Measurements from ENCODE around the gene RANBP10.
A peak's percentile ranks its signal among the peaks of the same experiment; 100 is the strongest.

Gene RANBP10

GRCh38 chr16:67811899-67812298 lies 5.5 kb upstream of the RANBP10 start:
- TF ChIP-seq, protein P1, sequence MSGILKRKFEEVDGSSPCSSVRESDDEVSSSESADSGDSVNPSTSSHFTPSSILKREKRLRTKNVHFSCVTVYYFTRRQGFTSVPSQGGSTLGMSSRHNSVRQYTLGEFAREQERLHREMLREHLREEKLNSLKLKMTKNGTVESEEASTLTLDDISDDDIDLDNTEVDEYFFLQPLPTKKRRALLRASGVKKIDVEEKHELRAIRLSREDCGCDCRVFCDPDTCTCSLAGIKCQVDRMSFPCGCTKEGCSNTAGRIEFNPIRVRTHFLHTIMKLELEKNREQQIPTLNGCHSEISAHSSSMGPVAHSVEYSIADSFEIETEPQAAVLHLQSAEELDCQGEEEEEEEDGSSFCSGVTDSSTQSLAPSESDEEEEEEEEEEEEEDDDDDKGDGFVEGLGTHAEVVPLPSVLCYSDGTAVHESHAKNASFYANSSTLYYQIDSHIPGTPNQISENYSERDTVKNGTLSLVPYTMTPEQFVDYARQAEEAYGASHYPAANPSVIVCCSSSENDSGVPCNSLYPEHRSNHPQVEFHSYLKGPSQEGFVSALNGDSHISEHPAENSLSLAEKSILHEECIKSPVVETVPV (CRISPR knock-in tag; IDR thresholded peaks at IDR 0.05), result no peak
- TF ChIP-seq ZNF70 (CRISPR knock-in tag; IDR thresholded peaks at IDR 0.05), result no peak
- no peak for TF ChIP-seq ZFP30 (CRISPR knock-in tag; IDR thresholded peaks at IDR 0.05)
- TF ChIP-seq ARNTL (CRISPR knock-in tag; IDR thresholded peaks at IDR 0.05; ENCODE audit: borderline replicate concordance, low read depth), result no peak
- TF ChIP-seq ISL1 (CRISPR knock-in tag; IDR thresholded peaks at IDR 0.05), result no peak
- TF ChIP-seq PPARA (CRISPR knock-in tag; IDR thresholded peaks at IDR 0.05; ENCODE audit: borderline replicate concordance), result no peak
- no peak for TF ChIP-seq ZFP3 (CRISPR knock-in tag; IDR thresholded peaks at IDR 0.05)
- TF ChIP-seq PATZ1 (CRISPR knock-in tag; IDR thresholded peaks at IDR 0.05; ENCODE audit: borderline replicate concordance), result no peak
- no peak for TF ChIP-seq TSHZ2 (CRISPR knock-in tag; IDR thresholded peaks at IDR 0.05)
- TF ChIP-seq ZC3H10 (CRISPR knock-in tag; IDR thresholded peaks at IDR 0.05), result no peak
- TF ChIP-seq ESRRG (CRISPR knock-in tag; IDR thresholded peaks at IDR 0.05), result no peak
- TF ChIP-seq, protein P2, sequence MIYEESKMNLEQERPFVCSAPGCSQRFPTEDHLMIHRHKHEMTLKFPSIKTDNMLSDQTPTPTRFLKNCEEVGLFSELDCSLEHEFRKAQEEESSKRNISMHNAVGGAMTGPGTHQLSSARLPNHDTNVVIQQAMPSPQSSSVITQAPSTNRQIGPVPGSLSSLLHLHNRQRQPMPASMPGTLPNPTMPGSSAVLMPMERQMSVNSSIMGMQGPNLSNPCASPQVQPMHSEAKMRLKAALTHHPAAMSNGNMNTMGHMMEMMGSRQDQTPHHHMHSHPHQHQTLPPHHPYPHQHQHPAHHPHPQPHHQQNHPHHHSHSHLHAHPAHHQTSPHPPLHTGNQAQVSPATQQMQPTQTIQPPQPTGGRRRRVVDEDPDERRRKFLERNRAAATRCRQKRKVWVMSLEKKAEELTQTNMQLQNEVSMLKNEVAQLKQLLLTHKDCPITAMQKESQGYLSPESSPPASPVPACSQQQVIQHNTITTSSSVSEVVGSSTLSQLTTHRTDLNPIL (CRISPR knock-in tag; IDR thresholded peaks at IDR 0.05; ENCODE audit: low read depth), result no peak
- no peak for TF ChIP-seq CSDC2 (CRISPR knock-in tag; IDR thresholded peaks at IDR 0.05)
- TF ChIP-seq BACH2 (CRISPR knock-in tag; IDR thresholded peaks at IDR 0.05; ENCODE audit: borderline replicate concordance), result no peak
- no peak for TF ChIP-seq SNAI2 (CRISPR knock-in tag; IDR thresholded peaks at IDR 0.05)
- TF ChIP-seq, protein P3, sequence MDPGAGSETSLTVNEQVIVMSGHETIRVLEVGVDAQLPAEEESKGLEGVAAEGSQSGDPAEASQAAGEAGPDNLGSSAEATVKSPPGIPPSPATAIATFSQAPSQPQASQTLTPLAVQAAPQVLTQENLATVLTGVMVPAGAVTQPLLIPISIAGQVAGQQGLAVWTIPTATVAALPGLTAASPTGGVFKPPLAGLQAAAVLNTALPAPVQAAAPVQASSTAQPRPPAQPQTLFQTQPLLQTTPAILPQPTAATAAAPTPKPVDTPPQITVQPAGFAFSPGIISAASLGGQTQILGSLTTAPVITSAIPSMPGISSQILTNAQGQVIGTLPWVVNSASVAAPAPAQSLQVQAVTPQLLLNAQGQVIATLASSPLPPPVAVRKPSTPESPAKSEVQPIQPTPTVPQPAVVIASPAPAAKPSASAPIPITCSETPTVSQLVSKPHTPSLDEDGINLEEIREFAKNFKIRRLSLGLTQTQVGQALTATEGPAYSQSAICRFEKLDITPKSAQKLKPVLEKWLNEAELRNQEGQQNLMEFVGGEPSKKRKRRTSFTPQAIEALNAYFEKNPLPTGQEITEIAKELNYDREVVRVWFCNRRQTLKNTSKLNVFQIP (CRISPR knock-in tag; IDR thresholded peaks at IDR 0.05; ENCODE audit: borderline replicate concordance, low read depth), result no peak
- no peak for ATAC-seq

DNA sequence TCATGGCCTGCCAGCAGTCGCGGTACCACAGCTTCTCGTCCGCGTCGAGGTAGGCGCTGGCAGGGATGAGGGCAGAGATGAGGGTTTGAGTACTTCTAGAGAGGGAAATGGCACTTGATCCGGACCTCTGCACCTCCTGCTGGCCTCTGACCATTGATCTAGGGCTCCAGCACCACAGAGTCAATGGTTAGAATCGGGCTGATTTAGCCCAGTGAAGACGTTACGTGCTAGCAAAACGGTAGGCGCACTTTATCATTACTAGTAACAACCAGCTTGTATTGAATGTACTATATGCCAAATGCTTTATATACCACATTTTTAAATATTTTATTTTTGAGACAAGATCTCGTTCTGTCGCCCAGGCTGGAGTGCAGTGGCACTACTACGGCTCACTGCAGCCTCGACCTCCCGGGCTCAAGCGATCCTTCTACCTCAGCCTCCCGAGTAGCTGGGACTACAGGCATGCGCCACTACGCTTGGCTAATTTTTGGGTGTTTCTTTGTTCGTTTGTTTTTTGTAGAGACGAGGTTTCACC lies 855 bp upstream of the RANBP10 start:
- ATAC-seq, result peak; percentile 41; the same call in 2 of the 3 replicates
- TF ChIP-seq, protein P3 (CRISPR knock-in tag; IDR thresholded peaks at IDR 0.05; ENCODE audit: borderline replicate concordance, low read depth), result no peak
- TF ChIP-seq ISL1 (CRISPR knock-in tag; IDR thresholded peaks at IDR 0.05) (no peak), CSDC2 (CRISPR knock-in tag; IDR thresholded peaks at IDR 0.05) (no peak), RARB (CRISPR knock-in tag; IDR thresholded peaks at IDR 0.05) (no peak), GLIS3 (CRISPR knock-in tag; IDR thresholded peaks at IDR 0.05) (no peak), OSR1 (CRISPR knock-in tag; IDR thresholded peaks at IDR 0.05) (no peak), PPARA (CRISPR knock-in tag; IDR thresholded peaks at IDR 0.05; ENCODE audit: borderline replicate concordance) (no peak), SNAI2 (CRISPR knock-in tag; IDR thresholded peaks at IDR 0.05) (no peak), ZFP3 (CRISPR knock-in tag; IDR thresholded peaks at IDR 0.05) (no peak), ARNTL (CRISPR knock-in tag; IDR thresholded peaks at IDR 0.05; ENCODE audit: borderline replicate concordance, low read depth) (no peak), ZNF70 (CRISPR knock-in tag; IDR thresholded peaks at IDR 0.05) (no peak), TOX (CRISPR knock-in tag; IDR thresholded peaks at IDR 0.05; ENCODE audit: borderline replicate concordance) (no peak), PATZ1 (CRISPR knock-in tag; IDR thresholded peaks at IDR 0.05; ENCODE audit: borderline replicate concordance) (no peak), ZC3H10 (CRISPR knock-in tag; IDR thresholded peaks at IDR 0.05) (no peak)
- TF ChIP-seq, protein P1 (CRISPR knock-in tag; IDR thresholded peaks at IDR 0.05), result no peak

Data from SK-N-SH treated with all-trans-retinoic acid at 6 μM for 48 hours (cell line).